Karpas-422 (cell line): Measurements from ENCODE around the gene TENT4B. TPM values are rescaled to one million over a fixed set of nuclear protein-coding genes. Genes with fewer than 3 reads are reported as not detected.

Experiments used
- DNase-seq: peaks from one replicate; pipeline ENCODE4 v3.0.0-alpha.2; 2015
- H2AFZ ChIP-seq: fragments of 200-600 bp; sonication (generic); 2 replicates; pipeline ENCODE4 v1.6.1; 2014; ENCODE audit warnings: antibody characterized with exemption, low read length, mixed read lengths
- H3K27ac ChIP-seq: fragments of 200-600 bp; sonication (generic); 2 replicates; pipeline ENCODE4 v1.5.1; 2014; ENCODE audit warnings: mild to moderate bottlenecking, low read length, moderate library complexity
- H3K27me3 ChIP-seq: fragments of 200-600 bp; sonication (generic); 2 replicates; pipeline ENCODE4 v1.6.1; 2014; ENCODE audit warnings: low read length, mixed read lengths
- H3K36me3 ChIP-seq: fragments of 200-600 bp; sonication (generic); 2 replicates; pipeline ENCODE4 v1.6.1; 2014; ENCODE audit warnings: low read length, mixed read lengths; ENCODE audit not compliant: insufficient read depth
- H3K4me1 ChIP-seq: fragments of 200-600 bp; sonication (generic); 2 replicates; pipeline ENCODE4 v1.6.1; 2014; ENCODE audit warnings: mild to moderate bottlenecking, low read length, mixed read lengths
- H3K4me2 ChIP-seq: fragments of 200-600 bp; sonication (generic); 2 replicates; pipeline ENCODE4 v1.6.1; 2014; ENCODE audit warnings: low read length, low read depth, mild to moderate bottlenecking; ENCODE audit not compliant: poor library complexity, severe bottlenecking
- H3K4me3 ChIP-seq: fragments of 200-600 bp; sonication (generic); 2 replicates; pipeline ENCODE4 v1.5.1; 2014; ENCODE audit warnings: mild to moderate bottlenecking, antibody characterized with exemption, low read length, mixed read lengths
- H3K79me2 ChIP-seq: fragments of 200-600 bp; sonication (generic); 2 replicates; pipeline ENCODE4 v1.6.1; 2014; ENCODE audit warnings: mild to moderate bottlenecking, low read length, mixed read lengths
- H3K9ac ChIP-seq: fragments of 200-600 bp; sonication (generic); 2 replicates; pipeline ENCODE4 v1.6.0; 2014; ENCODE audit warnings: low read length
- H3K9me2 ChIP-seq: fragments of 200-600 bp; sonication (generic), shearing (Covaris generic); replicated peaks from 2 replicates; pipeline ENCODE4 v1.6.0; 2014; ENCODE audit warnings: mild to moderate bottlenecking, low read length, moderate library complexity; ENCODE audit not compliant: insufficient read depth
- H3K9me3 ChIP-seq: fragments of 300-700, 200-600 bp; sonication (generic); 2 replicates; pipeline ENCODE4 v1.6.1; 2014; ENCODE audit warnings: low read length, mixed read lengths
- H4K20me1 ChIP-seq: fragments of 200-600 bp; sonication (generic); 2 replicates; pipeline ENCODE4 v1.6.1; 2014; ENCODE audit warnings: mild to moderate bottlenecking, antibody characterized with exemption, low read length, low read depth; ENCODE audit not compliant: insufficient read depth
- total RNA-seq: library from RNA; depleted of rRNA; stranded (reverse); fragments of >200 nt; shearing (Covaris generic); gene quantifications from 2 replicates; pipeline ENCODE4 v1.2.3, GENCODE V29; 2014; ENCODE audit warnings: low replicate concordance

TENT4B gene
- total RNA-seq, 1 experiment from 2014 or later = 5.2 TPM

GRCh38 chr16:50178491-50178941 lies 25.4 kb downstream of the TENT4B start:
- Histone ChIP-seq H3K9me3 (no peaks in the 10 kb centered on the region), H4K20me1 (peaks cover 12% of the 10 kb centered on the region), H3K4me2 (no peak overlapping the region), H3K27me3 (no peaks in the 10 kb centered on the region), H2AFZ (no peak overlapping the region), H3K9me2 (no peaks in the 10 kb centered on the region), H3K4me1 (no peaks in the 10 kb centered on the region), H3K4me3 (no peak overlapping the region), H3K79me2 (no peaks in the 10 kb centered on the region), H3K36me3 (no peaks in the 10 kb centered on the region), H3K9ac (no peak overlapping the region), H3K27ac (no peak overlapping the region)
- no peak for DNase-seq

GRCh38 chr16:50182441-50182840 lies 29.3 kb downstream of the TENT4B start:
- no peaks in the 10 kb centered on the region for H3K79me2 ChIP-seq
- H4K20me1 ChIP-seq = peaks cover 27% of the 10 kb centered on the region

GRCh38 chr16:50183316-50183715 lies 30.2 kb downstream of the TENT4B start:
- Histone ChIP-seq H3K9ac (no peak overlapping the region), H3K27me3 (no peaks in the 10 kb centered on the region), H3K27ac (no peak overlapping the region), H3K4me3 (no peak overlapping the region), H3K9me2 (no peaks in the 10 kb centered on the region), H3K79me2 (no peaks in the 10 kb centered on the region), H3K36me3 (no peaks in the 10 kb centered on the region), H3K4me2 (no peak overlapping the region), H3K4me1 (no peaks in the 10 kb centered on the region), H4K20me1 (peaks cover 31% of the 10 kb centered on the region), H2AFZ (no peak overlapping the region), H3K9me3 (no peaks in the 10 kb centered on the region)
- no peak for DNase-seq

More at GRCh38 chr16:50182441-50182840, 29.3 kb downstream of the TENT4B start:
- Histone ChIP-seq H3K9me3 (no peaks in the 10 kb centered on the region), H3K4me3 (no peak overlapping the region), H3K9ac (no peak overlapping the region), H3K36me3 (no peaks in the 10 kb centered on the region), H2AFZ (no peak overlapping the region), H3K4me2 (no peak overlapping the region), H3K27me3 (no peaks in the 10 kb centered on the region), H3K4me1 (no peaks in the 10 kb centered on the region), H3K9me2 (no peaks in the 10 kb centered on the region), H3K27ac (no peak overlapping the region)
- no peak for DNase-seq

- Histone ChIP-seq H4K20me1 (peaks cover 36% of the 10 kb centered on the region), H3K4me3 (no peak overlapping the region), H3K9me2 (no peaks in the 10 kb centered on the region), H3K27me3 (no peaks in the 10 kb centered on the region), H3K9me3 (no peaks in the 10 kb centered on the region), H3K4me1 (no peaks in the 10 kb centered on the region), H3K27ac (no peak overlapping the region), H3K36me3 (no peaks in the 10 kb centered on the region), H3K79me2 (no peaks in the 10 kb centered on the region), H3K9ac (no peak overlapping the region), H3K4me2 (no peak overlapping the region), H2AFZ (no peak overlapping the region)
- DNase-seq = no peak
These were observed 31.9 kb downstream of the TENT4B start for GRCh38 chr16:50185005-50185505.

- H3K4me3 ChIP-seq = no peak overlapping the region
- H3K27me3 ChIP-seq = no peaks in the 10 kb centered on the region
- H3K36me3 ChIP-seq = no peaks in the 10 kb centered on the region
- no peak overlapping the region for H2AFZ ChIP-seq
- no peaks in the 10 kb centered on the region for H3K9me3 ChIP-seq
- H3K27ac ChIP-seq = no peak overlapping the region
- no peaks in the 10 kb centered on the region for H3K9me2 ChIP-seq
- H4K20me1 ChIP-seq = peaks cover 31% of the 10 kb centered on the region
- no peaks in the 10 kb centered on the region for H3K79me2 ChIP-seq
- H3K4me2 ChIP-seq = no peak overlapping the region
- no peak for DNase-seq
- H3K9ac ChIP-seq = no peak overlapping the region
- H3K4me1 ChIP-seq = no peaks in the 10 kb centered on the region
These were observed 35.6 kb downstream of the TENT4B start for GRCh38 chr16:50188619-50189136.

- Histone ChIP-seq H3K9me2 (no peaks in the 10 kb centered on the region), H3K9me3 (no peaks in the 10 kb centered on the region), H3K4me1 (no peaks in the 10 kb centered on the region), H3K4me2 (no peak overlapping the region), H4K20me1 (peaks cover 25% of the 10 kb centered on the region), H3K79me2 (no peaks in the 10 kb centered on the region), H3K27ac (no peak overlapping the region), H3K27me3 (no peaks in the 10 kb centered on the region), H3K9ac (no peak overlapping the region), H3K36me3 (no peaks in the 10 kb centered on the region), H2AFZ (no peak overlapping the region), H3K4me3 (no peak overlapping the region)
- DNase-seq = no peak
These were observed 37.2 kb downstream of the TENT4B start for GRCh38 chr16:50190292-50190691.

- Histone ChIP-seq H3K9ac (no peak overlapping the region), H3K27ac (no peak overlapping the region), H3K79me2 (no peaks in the 10 kb centered on the region), H3K27me3 (no peaks in the 10 kb centered on the region), H3K36me3 (no peaks in the 10 kb centered on the region), H3K4me2 (no peak overlapping the region), H2AFZ (no peak overlapping the region), H4K20me1 (peaks cover 17% of the 10 kb centered on the region), H3K4me3 (no peak overlapping the region), H3K9me3 (no peaks in the 10 kb centered on the region), H3K9me2 (no peaks in the 10 kb centered on the region), H3K4me1 (peaks cover 5% of the 10 kb centered on the region)
- DNase-seq = no peak
These were observed 39.4 kb downstream of the TENT4B start for GRCh38 chr16:50192386-50193050.

- peaks cover 7% of the 10 kb centered on the region for H3K4me1 ChIP-seq
- no peak overlapping the region for H3K9ac ChIP-seq
- no peak overlapping the region for H2AFZ ChIP-seq
- no peak overlapping the region for H3K4me3 ChIP-seq
- no peak for DNase-seq
- no peaks in the 10 kb centered on the region for H3K9me3 ChIP-seq
- no peak overlapping the region for H3K27ac ChIP-seq
- H4K20me1 ChIP-seq = peaks cover 11% of the 10 kb centered on the region
- H3K36me3 ChIP-seq = no peaks in the 10 kb centered on the region
- H3K9me2 ChIP-seq = no peaks in the 10 kb centered on the region
- H3K79me2 ChIP-seq = no peaks in the 10 kb centered on the region
- no peak overlapping the region for H3K4me2 ChIP-seq
- H3K27me3 ChIP-seq = no peaks in the 10 kb centered on the region
These were observed 40.5 kb downstream of the TENT4B start for GRCh38 chr16:50193594-50193993.
